K562 (cell line): ENCODE data around the gene KL. TPM values are rescaled to one million over a fixed set of nuclear protein-coding genes. Genes with fewer than 3 reads are reported as not detected.

Experiments
- ATAC-seq: fragments of 200-7000 bp; cut with Tn5 transposase; 3 replicates; pipeline ENCODE4 v1.9.1; 2020; ENCODE audit warnings: moderate library complexity
- BruUV-seq: library from RNA; stranded (reverse); fragments of 400-500 nt; replicated peaks from 2 replicates; lab custom pipeline; 2021; lab: Mats Ljungman, UMichigan
- CTCF ChIA-PET: fragments of 300-600 bp; formaldehyde crosslinking; extraction: SDS; loops from one replicate; lab custom pipeline; 2021; ENCODE audit warnings: low intra/inter-chr PET ratio; lab: Yijun Ruan, JAX
- POLR2A ChIA-PET: fragments of 300-600, 350-650 bp; sonication (Branson Sonifier 250); formaldehyde crosslinking; extraction: SDS; loops from one replicate; lab custom pipeline; 2021; ENCODE audit warnings: antibody characterized with exemption, inconsistent platforms; lab: Yijun Ruan, JAX
- DNase-seq, 4 experiments: peaks; one replicate each; pipeline versions ENCODE4 v3.0.0 to v3.0.0-alpha.2; 2011 to 2018; ENCODE audit warnings: low spot score in 3 of 4, mixed read lengths in 3 of 4; ENCODE audit errors: extremely low read depth in 1 of 4
- FAIRE-seq: peaks from 2 replicates; lab custom pipeline; 2011; peaks lifted over from hg19 to GRCh38; lab: Jason Lieb, UNC
- H2AFZ ChIP-seq: 2 replicates; pipeline ENCODE4 v1.6.0; 2011; ENCODE audit warnings: low read depth, low read length, control low read depth, inconsistent platforms
- H3K27ac ChIP-seq: fragments of 200-600 bp; 3 replicates; pipeline ENCODE4 v1.8.0; 2011; ENCODE audit warnings: low read depth, mild to moderate bottlenecking, control low read depth, inconsistent platforms, low read length, moderate library complexity, mixed read lengths; ENCODE audit errors: extremely low read depth
- H3K27me3 ChIP-seq, 2 experiments: fragments of 300-600 bp in 1 of 2; 2 replicates in 1 of 2; 3 replicates in 1 of 2; pipeline versions ENCODE4 v1.6.0 to v1.8.0; 2011; ENCODE audit warnings: inconsistent platforms in 2 of 2, low read length in 2 of 2, mild to moderate bottlenecking in 1 of 2, mixed read lengths in 1 of 2, moderate library complexity in 1 of 2; ENCODE audit not compliant: control insufficient read depth in 2 of 2, insufficient read depth in 2 of 2
- H3K36me3 ChIP-seq: fragments of 300-600 bp; 3 replicates; pipeline ENCODE4 v1.8.0; 2011; ENCODE audit warnings: mild to moderate bottlenecking, low read length, inconsistent platforms; ENCODE audit not compliant: control insufficient read depth, insufficient read depth
- H3K4me1 ChIP-seq, 2 experiments: fragments of 200-600 bp in 1 of 2; replicated peaks in 1 of 2; 2 replicates in 1 of 2; 3 replicates in 1 of 2; pipeline versions ENCODE4 v1.5.1 to v1.8.0; 2011; ENCODE audit warnings: inconsistent platforms in 2 of 2, low read length in 2 of 2, mild to moderate bottlenecking in 1 of 2, mixed read lengths in 1 of 2, moderate library complexity in 1 of 2; ENCODE audit not compliant: control insufficient read depth in 2 of 2, insufficient read depth in 2 of 2
- H3K4me2 ChIP-seq: 2 replicates; pipeline ENCODE4 v1.6.1; 2011; ENCODE audit warnings: low read length, control low read depth, inconsistent platforms, mixed read lengths; ENCODE audit not compliant: insufficient read depth
- H3K4me3 ChIP-seq: fragments of 200-600 bp; sonication (generic), shearing (Covaris generic); 2 replicates; pipeline ENCODE4 v1.5.1; 2016; ENCODE audit warnings: control low read depth, inconsistent platforms
- H3K79me2 ChIP-seq: fragments of 200-600 bp; 3 replicates; pipeline ENCODE4 v1.8.0; 2011; ENCODE audit warnings: low read length, inconsistent platforms; ENCODE audit not compliant: control insufficient read depth, insufficient read depth
- H3K9ac ChIP-seq, 2 experiments: 2 replicates each; pipeline versions ENCODE4 v1.6.0 to v1.6.1; 2011; ENCODE audit warnings: low read depth in 2 of 2, low read length in 2 of 2, control low read depth in 1 of 2, inconsistent platforms in 1 of 2, mild to moderate bottlenecking in 1 of 2, mixed read lengths in 1 of 2; ENCODE audit not compliant: insufficient read depth in 1 of 2
- H3K9me1 ChIP-seq: one replicate; pipeline ENCODE4 v1.6.0; 2011; ENCODE audit warnings: inconsistent platforms, mild to moderate bottlenecking, low read length, moderate library complexity; ENCODE audit not compliant: control insufficient read depth, insufficient read depth
- H3K9me3 ChIP-seq: replicated peaks from 2 replicates; pipeline ENCODE4 v1.5.1; 2011; ENCODE audit warnings: low read depth, low read length, inconsistent platforms; ENCODE audit not compliant: control insufficient read depth, insufficient read depth
- H4K20me1 ChIP-seq: replicated peaks from 2 replicates; pipeline ENCODE4 v1.6.1; 2011; ENCODE audit warnings: low read length, inconsistent platforms, mixed read lengths; ENCODE audit not compliant: control insufficient read depth, insufficient read depth
- CBX2 ChIP-seq: fragments of 200-600 bp; sonication (generic); IDR thresholded peaks from one replicate; pipeline ENCODE4 v1.6.1; 2012; ENCODE audit warnings: mild to moderate bottlenecking, low read length, inconsistent platforms; ENCODE audit not compliant: insufficient read depth, poor library complexity, severe bottlenecking
- CREB1 ChIP-seq, 2 experiments: sonication (generic) in 1 of 2; formaldehyde crosslinking in 1 of 2; IDR thresholded peaks; 2 replicates each; pipeline versions ENCODE4 v1.6.1 to v1.8.0; 2012 to 2022; ENCODE audit warnings: inconsistent platforms in 1 of 2, mild to moderate bottlenecking in 1 of 2, missing genetic modification reagents in 1 of 2, moderate library complexity in 1 of 2
- ETS2 ChIP-seq: IDR thresholded peaks from 2 replicates; pipeline ENCODE4 v1.6.1; 2016; ENCODE audit warnings: borderline replicate concordance, missing genetic modification characterization, mild to moderate bottlenecking, moderate library complexity, missing compliant biosample characterization; ENCODE audit not compliant: poor library complexity, severe bottlenecking
- FOXP4 ChIP-seq: sonication (generic); formaldehyde crosslinking; IDR thresholded peaks from 2 replicates; pipeline ENCODE4 v1.8.0; 2022; ENCODE audit warnings: mild to moderate bottlenecking, missing genetic modification reagents, borderline replicate concordance
- GABPA ChIP-seq: fragments of 200-800 bp; sonication (Bioruptor generic); conservative IDR thresholded peaks from 2 replicates; pipeline ENCODE4 v1.6.1; 2016; ENCODE audit warnings: low read depth, missing genetic modification characterization, missing compliant biosample characterization
- GATAD2A ChIP-seq: fragments of 450-650 bp; IDR thresholded peaks from 2 replicates; pipeline ENCODE4 v1.6.1; 2017
- HNRNPLL ChIP-seq: fragments of 200-400 bp; formaldehyde crosslinking; IDR thresholded peaks from 2 replicates; pipeline ENCODE4 v1.6.1; 2017; ENCODE audit warnings: low read length, low read depth, mild to moderate bottlenecking; ENCODE audit not compliant: poor library complexity, severe bottlenecking
- HNRNPUL1 ChIP-seq: fragments of 200-400 bp; formaldehyde crosslinking; IDR thresholded peaks from 2 replicates; pipeline ENCODE4 v1.6.1; 2017; ENCODE audit warnings: low read length
- JUNB ChIP-seq: fragments of 450-650 bp; formaldehyde crosslinking; conservative IDR thresholded peaks from 2 replicates; pipeline ENCODE4 v1.4.0; 2020; ENCODE audit warnings: mild to moderate bottlenecking
- SMARCC2 ChIP-seq: fragments of 450-650 bp; IDR thresholded peaks from 2 replicates; pipeline ENCODE4 v1.6.1; 2017; ENCODE audit warnings: antibody characterized with exemption, moderate library complexity, mild to moderate bottlenecking, low read depth
- TARDBP ChIP-seq: fragments of 450-650 bp; IDR thresholded peaks from 2 replicates; pipeline ENCODE4 v1.6.1; 2016
- TCFL5 ChIP-seq: fragments of 250-450 bp; sonication (Bioruptor Pico); conservative IDR thresholded peaks from 2 replicates; pipeline ENCODE4 v1.6.1; 2021; ENCODE audit warnings: mild to moderate bottlenecking, moderate library complexity, matching md5 sums
- TRIM25 ChIP-seq: fragments of 450-650 bp; IDR thresholded peaks from 2 replicates; pipeline ENCODE4 v1.7.0; 2016; ENCODE audit warnings: borderline replicate concordance
- ZBTB7A ChIP-seq: IDR thresholded peaks from 2 replicates; pipeline ENCODE4 v1.6.1; 2011; ENCODE audit warnings: low read depth, mild to moderate bottlenecking, low read length, moderate library complexity, borderline replicate concordance; ENCODE audit not compliant: control insufficient read depth
- WGBS: fragments of 100-300 bp; shearing (Covaris generic); methylation state at CpG from one replicate; pipeline ENCODE4 v1.1.6; 2016; ENCODE audit warnings: low coverage, mixed read lengths; ENCODE audit not compliant: insufficient coverage; ENCODE audit errors: missing lambda C conversion rate; 5-methylcytosine and 5-hydroxymethylcytosine counted together
- in situ Hi-C: fragments of 300-500 bp; cut with MboI; formaldehyde crosslinking; loops from 4 replicates; pipeline ENCODE4 v1.15.0; 2018; ENCODE audit warnings: inconsistent platforms, mixed read lengths
- intact Hi-C: fragments of 100-400 bp; cut with micrococcal nuclease; formaldehyde crosslinking; loops from 2 replicates; pipeline ENCODE4 v1.14.2; 2022
- polyA plus RNA-seq, 8 experiments: library from polyadenylated mRNA; depleted of rRNA in 4 of 8; stranded (reverse) in 5 of 8; unstranded in 3 of 8; fragments of >200 nt; fragmentation: Nextera tagmentation in 2 of 8; fragmentation: Illumina TruSeq in 1 of 8; extraction: Ambion mirVana in 2 of 8; extraction: Trizol in 1 of 8; gene quantifications; 2 replicates each; pipeline versions ENCODE4 v1.2.1 to v1.2.3, GENCODE V29; 2011 to 2014; ENCODE audit warnings: inconsistent platforms in 1 of 8, missing spikeins in 1 of 8
- total RNA-seq, 7 experiments: library from RNA; depleted of rRNA in 6 of 7; stranded (reverse); fragments of >200 nt in 6 of 7; fragmentation: Illumina TruSeq in 2 of 7; extraction: Trizol in 2 of 7; gene quantifications; 2 replicates each; pipeline versions ENCODE4 v1.2.1 to v1.2.3, GENCODE V29; 2011 to 2021; ENCODE audit warnings: low replicate concordance in 1 of 7

Gene KL
- total and polyA plus RNA-seq, 9 of the 15 experiments (the other 6 are each of a cell fraction or from before 2014, with no cell fraction given), result not detected

- no peak overlapping the region for H2AFZ ChIP-seq
- no peaks in the 10 kb centered on the region for H3K9me3 ChIP-seq
- WGBS, result 2% methylated on average over 9 of the region's 9 CpGs
- H3K27ac ChIP-seq, result no peak overlapping the region
- no peaks in the 10 kb centered on the region for H3K36me3 ChIP-seq
- no peaks in the 10 kb centered on the region for H3K27me3 ChIP-seq
- ATAC-seq (no peak), DNase-seq (no peak), FAIRE-seq (no peak)
- no peak for TF ChIP-seq GABPA (tag)
- TF ChIP-seq ETS2 (tag), result no peak
- no peak for TF ChIP-seq TARDBP
- TF ChIP-seq GATAD2A, result no peak
- no peak for TF ChIP-seq HNRNPUL1
- no peak for TF ChIP-seq FOXP4 (CRISPR knock-in tag)
- no peak for TF ChIP-seq JUNB (CRISPR knock-in tag)
- TF ChIP-seq CREB1 (IDR thresholded peaks at IDR 0.05), result no peak
- TF ChIP-seq CREB1 (CRISPR knock-in tag; IDR thresholded peaks at IDR 0.05), result no peak
- no peak for TF ChIP-seq SMARCC2
- TF ChIP-seq TCFL5 (CRISPR knock-in tag), result no peak
- TF ChIP-seq CBX2, result no peak
- no peak for TF ChIP-seq TRIM25
- TF ChIP-seq ZBTB7A, result no peak
- TF ChIP-seq HNRNPLL, result no peak
- BruUV-seq, result no TSS peak
- H3K9ac ChIP-seq, result no peak overlapping the region
- POLR2A ChIA-PET, result interaction anchor here (0.6 kb wide), 1 partner anchor 114 kb away, joined by 3 read pairs; no protein-coding TSS in a partner anchor
- no peak overlapping the region for H3K4me2 ChIP-seq
- CTCF ChIA-PET, result no interaction called here
- no peaks in the 10 kb centered on the region for H3K79me2 ChIP-seq
- H4K20me1 ChIP-seq, result no peaks in the 10 kb centered on the region
- intact Hi-C loops, result no loop called here
- no peaks in the 10 kb centered on the region for H3K4me1 ChIP-seq
- H3K4me3 ChIP-seq, result no peak overlapping the region
- H3K9me1 ChIP-seq, result no peaks in the 10 kb centered on the region
- in situ Hi-C loops, result no loop called here
These were observed 95.3 kb downstream of the KL start for GRCh38 chr13:33111414-33112110.
